ENCODE measurements around the gene CCDC154. TPM values are rescaled to one million over a fixed set of nuclear protein-coding genes. Genes with fewer than 3 reads are reported as not detected.

The CCDC154 gene
- total RNA-seq, 1 donor: 0.54 TPM

DNA sequence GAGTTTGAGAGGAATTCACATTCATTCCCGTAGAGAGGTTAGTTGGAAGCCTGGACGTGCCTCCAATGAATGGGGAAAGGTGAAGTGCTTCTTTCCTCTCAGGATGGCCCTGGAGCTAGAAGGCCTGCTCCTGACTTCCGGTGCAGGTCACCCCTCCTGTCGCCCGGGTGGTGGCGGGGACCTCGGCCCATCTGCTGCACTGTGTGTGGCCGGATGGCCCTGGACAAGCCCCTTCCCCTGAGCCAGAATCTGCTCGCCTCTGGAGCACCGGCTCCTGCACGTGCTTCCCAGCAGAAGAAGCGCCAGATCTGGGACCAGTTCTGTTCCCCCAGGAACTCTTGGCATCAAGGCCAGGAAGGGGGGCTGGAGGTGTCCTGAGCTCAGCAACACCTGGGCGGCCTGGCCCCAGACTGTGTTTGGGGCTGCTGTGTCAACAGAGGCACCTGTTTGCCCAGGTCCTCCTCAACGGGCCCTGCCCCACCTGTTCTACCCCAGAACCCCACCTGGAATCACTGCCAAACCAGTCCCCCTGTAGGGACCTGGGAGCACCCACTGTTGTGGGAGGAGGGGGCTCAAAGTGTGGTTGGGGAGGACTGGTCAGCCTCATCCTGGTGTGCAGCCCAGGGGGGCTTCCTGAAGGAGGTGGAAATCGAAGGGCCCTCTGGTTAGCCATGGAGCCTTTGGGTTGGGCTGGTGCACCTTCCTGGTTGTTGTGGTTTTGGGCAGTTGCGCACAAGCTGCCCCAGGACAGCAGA is 18.6 kb downstream of the CCDC154 start:
- no peak for DNase-seq (ENCODE audit: low read depth in 2 of 3, low spot score in 2 of 3)

DNA sequence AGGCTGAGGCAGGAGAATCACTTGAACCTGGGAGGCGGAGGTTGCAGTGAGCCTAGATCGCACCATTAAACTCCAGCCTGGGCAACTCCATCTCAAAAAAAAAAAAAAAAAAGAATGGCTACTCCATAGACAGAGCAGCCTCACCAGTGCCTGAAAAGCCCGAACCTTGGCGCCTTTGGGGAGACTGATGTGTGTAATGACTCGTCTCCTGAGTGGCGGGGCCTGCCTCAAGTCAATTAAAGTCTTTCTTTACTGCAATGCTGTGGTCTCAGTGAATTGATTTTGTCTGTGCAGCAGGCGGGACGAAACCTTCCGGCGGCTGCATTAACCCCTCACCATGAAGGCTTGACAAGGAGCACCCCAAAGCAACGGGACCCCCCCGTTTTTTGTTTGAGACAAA is 20.3 kb downstream of the CCDC154 start:
- no peak for DNase-seq (ENCODE audit: low read depth in 2 of 3, low spot score in 2 of 3)

DNA sequence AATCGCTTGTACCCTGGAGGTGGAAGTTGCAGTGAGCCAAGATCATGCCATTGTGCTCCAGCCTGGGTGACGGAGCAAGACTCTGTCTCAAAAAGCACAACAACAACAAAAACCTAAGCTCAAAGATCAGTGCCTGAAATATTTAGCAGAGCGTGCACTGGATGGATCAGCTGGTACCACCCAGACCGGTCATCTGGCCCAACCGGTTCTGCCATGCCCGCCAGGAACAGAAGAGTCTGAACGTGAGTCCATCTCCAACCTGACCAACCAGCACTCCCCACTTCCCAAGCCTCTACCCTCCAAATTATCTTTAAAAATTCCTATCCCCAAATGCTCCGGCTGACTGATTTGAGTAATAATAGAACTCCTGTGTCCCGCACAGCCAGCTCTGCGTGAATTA is 22.3 kb downstream of the CCDC154 start:
- DNase-seq (ENCODE audit: low read depth in 2 of 3, low spot score in 2 of 3): no peak

DNA sequence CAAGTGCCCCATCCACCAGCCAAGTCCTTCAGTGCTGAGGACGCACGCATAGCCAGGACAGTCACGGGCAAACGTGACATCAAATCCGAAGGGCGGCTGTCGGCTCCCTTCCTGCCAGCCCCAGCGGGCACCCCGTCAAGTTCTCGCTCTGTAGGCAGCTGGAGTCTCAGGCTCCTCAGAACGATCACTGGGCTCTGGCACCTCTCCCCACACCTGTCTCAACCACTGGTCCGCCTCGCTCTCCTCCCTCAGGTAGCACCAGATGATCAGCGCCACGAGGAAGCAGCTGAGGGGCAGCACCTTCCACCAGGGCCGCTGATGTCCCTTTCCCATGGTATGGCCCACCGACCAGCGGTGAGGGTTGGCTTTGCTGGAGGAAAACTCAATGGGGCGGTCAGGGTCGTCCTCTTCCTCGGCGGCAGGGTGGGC is 24.2 kb downstream of the CCDC154 start:
- DNase-seq (ENCODE audit: low read depth in 2 of 3, low spot score in 2 of 3): no peak

DNA sequence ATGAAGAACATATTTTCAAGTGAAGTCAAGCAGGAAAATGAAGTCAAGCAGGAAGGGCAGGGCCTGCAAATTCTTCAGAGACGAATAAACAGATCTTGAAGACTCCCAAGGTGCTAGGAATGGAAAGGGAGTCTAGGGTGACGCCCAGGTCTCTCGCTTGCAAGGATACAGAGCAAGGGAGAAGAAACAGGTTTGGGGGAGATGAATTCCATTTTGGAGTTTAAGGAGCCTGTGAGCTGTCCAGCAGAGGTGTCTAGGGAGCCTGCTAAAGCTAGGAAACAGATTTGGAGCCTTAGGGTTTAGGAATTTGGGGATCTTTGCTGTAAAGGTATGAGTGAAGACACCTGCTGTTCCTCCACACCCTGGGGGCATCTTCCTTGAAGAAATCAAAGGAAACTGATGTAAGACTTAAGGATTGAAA is 27.8 kb downstream of the CCDC154 start:
- no peak for DNase-seq (ENCODE audit: low read depth in 2 of 3, low spot score in 2 of 3)

DNA sequence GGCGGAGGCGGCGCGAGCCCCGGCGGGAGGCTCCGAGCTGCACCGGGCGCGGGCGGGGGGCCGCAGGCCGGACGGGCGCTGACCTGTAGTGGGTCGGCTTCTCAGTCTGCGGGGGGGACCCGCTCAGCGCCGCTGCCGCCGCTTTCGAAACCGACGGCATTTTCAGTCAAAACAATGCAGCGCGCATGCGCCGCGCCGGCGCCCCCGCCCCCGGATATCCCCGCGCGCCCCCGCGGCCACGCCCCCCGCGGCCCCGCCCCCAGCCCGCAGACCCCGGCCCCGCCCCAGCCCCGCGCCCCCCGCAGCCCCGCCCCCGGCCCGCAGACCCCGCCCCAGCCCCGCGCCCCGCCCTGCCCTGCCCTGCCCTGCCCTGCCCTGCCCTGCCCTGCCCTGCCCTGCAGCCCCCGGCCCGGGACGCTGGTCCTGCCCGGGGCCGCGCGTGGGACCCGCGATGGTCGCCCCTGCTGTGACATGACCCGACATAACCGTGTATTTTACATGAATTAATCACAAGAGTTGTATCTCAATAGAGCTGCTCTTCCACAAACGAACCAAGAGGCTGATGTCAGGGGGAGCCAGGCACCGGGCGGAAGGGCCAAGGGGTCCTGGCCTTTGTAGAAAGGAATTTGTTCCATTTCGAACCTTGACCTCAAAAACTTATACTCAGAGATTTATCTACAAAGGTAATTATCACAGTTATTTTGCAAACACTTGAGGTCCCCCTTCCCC is 29.7 kb downstream of the CCDC154 start, which contains the start of gene UNKL:
UNKL (minus strand) TSS at position 173 of the 729 bp plus-strand sequence; CDS start at position 160, 13 bp downstream.
- DNase-seq (ENCODE audit: low read depth in 2 of 3, low spot score in 2 of 3): peak; percentile 76 to 80 (median 78)

DNA sequence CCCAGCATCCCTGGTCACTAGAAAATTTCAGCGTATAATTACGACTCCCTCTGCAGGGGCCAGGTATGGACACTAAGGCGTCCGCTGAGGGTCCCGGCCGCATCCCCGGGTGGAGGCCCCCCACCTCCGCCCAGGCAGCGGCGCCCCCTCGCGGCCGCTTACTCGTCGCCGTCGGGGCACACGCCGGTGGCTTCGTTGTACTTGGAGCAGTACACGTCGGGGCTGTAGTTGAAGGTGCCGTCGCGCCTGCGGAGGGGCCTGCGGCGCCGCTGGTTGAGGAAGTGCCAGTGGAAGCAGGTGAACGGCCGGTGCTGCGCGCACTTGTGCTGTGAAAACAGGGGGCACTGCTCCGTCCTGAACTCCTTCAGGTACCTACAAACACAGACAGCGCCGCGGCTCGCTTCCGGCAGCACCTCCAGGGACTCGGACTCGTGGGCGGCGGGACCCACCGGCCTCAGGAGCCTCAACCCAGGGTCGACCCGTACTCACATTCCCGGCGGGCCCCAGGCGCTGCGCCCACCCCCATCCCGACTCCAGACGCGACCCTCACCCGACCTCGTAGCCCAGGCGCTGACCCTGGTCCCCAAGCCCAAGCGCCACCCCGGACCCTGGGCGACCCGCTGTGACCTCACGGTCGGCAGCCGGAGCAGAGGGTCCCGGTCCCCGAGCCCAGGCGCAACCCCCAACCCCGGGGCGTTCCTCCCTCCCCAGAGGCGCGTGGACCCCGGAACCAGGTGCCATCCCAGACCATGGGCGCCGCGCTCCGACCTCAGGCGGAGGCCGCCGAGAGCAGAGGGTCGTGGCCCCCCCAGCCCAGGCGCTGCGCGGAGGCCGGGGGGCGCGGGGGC is 30.4 kb downstream of the CCDC154 start:
- DNase-seq (ENCODE audit: low read depth in 2 of 3, low spot score in 2 of 3): peak in 2 of 3 donors; percentile 83 to 84

DNA sequence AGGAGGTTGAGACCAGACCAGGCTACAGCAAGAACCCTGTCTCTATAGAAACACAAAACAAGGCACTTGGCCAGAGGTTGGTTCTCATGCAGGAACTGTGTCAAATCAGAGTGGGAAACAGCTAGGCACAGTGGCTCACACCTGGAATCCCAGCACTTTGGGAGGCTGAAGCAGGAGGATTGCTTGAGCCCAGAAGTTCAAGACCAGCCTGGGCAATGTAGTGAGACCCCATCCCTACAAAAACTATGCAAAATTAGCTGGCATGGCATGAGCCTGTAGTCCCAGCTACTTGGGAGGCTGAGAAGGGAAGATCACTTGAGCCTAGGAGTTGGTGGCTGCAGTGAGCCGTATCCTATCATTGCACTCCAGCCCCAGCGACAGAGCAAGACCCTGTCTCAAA is 31.5 kb downstream of the CCDC154 start:
- DNase-seq (ENCODE audit: low read depth in 2 of 3, low spot score in 2 of 3): no peak

DNA sequence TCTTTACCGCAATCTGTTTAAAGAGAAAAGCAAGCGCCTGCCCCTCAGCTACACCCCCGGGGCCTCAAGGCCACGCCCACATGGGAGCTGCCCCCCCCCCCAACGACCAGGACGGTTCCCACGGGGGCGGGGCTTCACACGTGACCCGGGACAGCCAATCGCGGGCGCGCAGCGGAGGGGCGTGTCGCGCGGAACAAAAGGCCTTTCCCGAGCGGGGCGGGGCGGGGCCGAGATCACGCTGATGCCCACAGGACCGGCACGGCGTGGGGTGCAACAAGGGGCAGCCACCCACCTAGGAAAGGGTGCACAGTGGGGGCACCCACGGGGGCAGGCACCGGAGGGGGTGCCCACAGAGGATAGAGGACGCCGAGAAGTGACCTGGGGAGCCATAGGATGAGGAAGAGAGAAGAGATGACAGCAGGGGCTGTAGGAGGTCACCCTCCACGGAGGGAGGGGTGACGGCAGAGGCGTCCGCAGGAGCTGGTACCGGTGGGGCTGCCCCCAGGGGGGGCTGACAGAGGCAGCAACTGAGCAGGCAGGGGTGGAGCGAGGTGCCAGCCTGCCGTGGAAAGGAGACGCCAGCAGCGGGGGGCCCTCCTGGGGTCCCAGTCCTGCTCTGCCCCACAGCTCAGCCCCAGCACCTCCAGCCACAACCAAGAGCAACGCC is 36.1 kb downstream of the CCDC154 start:
- peak; percentile 90 to 94 (median 92) for DNase-seq (ENCODE audit: low read depth in 2 of 3, low spot score in 2 of 3)

DNA sequence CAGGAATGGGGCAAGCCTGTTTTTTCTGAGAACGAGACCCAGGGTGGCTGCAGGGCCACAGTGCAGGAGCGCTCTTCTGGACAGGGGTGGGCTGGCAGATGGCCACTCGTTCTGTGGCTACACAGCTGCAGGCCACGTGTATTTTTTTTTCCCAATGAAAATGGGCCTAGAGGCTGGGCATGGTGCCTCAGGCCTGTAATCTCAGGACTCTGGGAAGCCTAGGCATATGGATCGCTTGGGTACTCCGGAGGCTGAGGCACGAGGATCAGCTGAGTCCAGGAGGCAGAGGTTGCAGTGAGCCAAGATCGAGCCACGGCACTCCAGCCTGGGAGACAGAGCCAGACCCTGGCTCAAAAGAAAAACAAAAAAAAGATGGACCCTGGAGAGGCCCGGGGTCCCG is 36.6 kb downstream of the CCDC154 start:
- DNase-seq (ENCODE audit: low read depth in 2 of 3, low spot score in 2 of 3): no peak

DNA sequence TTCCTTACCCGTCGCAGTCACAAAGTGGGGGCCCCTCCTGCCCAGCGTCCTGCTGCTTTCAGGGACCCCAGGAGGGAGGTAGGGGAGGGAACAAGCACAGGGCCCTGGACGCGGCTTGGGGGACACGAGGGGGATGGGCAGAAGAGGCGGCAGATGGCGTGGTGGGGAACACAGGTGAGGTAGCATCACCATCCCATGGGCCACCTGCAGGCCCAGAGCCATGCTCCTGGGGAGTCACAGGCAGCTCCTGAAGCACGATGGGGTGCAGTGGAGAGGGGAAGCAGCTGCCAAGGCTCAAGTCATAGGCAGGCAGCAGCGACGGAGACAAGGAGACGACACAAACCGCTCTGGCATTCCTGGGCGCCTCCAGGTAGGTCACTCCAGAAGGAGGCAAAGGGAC is 40.6 kb downstream of the CCDC154 start:
- no peak for DNase-seq (ENCODE audit: low read depth in 2 of 3, low spot score in 2 of 3)

DNA sequence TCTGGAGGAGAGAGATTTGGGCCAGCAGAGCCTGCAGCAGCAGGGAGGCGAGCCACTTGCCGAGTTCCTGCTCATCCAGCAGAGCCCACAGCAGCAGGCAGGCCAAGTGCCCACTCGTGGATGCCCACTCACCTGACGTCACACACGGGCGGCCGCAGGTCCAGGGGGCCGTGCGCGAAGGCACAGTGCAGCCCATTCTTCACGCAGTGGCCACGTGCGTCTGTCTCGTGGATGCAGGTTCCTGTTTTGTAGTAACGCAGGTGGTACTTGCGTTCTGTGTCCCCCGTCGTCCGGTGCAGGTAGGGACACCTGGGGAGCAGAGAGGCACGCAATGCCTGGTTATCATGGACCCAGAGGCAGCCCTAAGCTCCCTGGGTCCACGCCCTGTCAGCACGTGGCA is 41.3 kb downstream of the CCDC154 start:
- no peak for DNase-seq (ENCODE audit: low read depth in 2 of 3, low spot score in 2 of 3)

DNA sequence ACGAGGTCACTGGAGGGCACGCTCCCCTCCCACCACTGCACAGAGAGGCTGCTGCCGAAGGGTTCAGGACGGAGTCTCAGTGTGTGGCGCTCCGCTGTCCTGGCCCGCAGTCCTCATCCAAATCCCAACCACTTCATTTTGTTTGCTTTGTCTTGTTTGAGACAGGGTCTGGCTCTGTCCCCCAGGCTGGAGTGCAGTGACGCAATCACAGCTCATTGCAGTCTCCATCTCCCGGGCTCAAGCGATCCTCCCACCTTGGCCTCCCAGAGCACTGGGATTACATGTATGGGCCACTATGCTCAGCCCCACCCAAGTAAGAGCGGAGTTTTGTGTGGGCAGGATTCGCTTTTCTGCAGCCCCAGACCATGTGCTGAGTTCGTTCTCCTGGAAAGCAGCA is 42.6 kb downstream of the CCDC154 start:
- no peak for DNase-seq (ENCODE audit: low read depth in 2 of 3, low spot score in 2 of 3)

DNA sequence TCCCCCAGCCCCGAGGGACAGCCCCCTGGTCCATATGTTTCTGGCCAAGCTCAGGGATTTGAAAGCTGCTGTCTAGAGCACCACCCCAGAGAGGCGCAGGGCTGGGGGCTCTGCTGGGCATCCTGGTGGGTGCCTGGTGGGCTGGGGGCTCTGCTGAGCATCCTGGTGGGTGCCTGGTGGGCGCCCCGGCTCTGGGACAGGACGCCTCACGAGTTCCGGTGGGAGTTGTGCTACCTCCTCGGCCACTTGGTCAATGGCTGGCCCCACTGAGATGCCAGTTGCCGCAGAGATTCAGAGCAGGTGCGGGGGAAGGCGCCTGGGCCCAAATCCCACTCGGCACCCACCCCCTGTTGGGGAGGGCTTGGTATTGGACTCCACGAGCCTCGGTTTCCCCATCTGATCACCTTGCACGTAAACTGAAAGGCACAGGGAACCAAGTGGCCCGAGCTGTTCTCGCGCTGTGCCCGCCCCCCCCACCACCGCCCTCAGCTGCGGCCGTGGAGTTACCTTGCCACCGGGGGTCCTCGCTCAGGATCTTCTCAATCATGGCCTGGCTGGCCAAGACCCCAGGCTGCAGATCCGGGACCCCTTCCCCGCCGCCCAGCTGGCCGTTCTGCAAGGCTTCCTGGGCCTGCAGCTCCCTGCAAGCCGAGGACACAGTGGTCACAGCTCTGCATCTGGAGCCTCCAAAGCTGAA is 43.1 kb downstream of the CCDC154 start:
- DNase-seq (ENCODE audit: low read depth in 2 of 3, low spot score in 2 of 3): no peak

DNA sequence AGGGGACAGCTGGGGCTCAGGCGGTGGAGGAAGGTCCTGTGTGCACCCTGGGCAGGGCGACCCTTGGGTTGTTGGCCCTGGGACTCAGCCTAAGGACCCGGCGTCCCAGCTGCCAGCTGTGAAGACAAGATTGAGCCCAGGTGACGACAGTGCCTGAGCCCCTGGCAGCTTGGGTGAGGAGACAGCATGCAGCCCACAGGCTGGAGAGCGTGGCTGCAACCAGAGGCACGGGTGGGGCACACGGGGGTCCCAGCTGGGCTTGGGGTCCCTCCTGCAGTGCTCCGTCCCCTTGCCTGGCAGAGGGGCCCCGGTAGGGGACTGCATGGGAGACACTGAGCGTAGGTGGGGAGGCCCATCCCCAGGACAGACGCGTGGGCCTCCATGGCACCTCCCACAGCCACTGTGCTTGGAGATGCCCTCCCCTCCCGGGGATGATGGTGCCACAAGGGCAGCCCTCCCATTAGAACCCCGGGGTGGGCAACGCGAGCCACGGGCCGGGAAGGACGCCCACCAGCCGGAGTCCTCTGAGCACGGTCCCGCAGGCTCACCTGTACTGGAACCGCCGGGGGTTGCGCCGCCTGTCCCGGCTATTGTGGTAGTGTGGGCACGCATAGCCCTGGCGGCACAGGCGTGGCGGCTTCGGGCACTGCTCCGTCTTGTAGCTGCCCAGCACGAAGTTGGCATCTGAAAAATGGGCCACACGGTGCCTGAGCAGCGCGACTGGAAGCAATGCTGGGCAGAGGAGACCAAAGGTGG is 45.4 kb downstream of the CCDC154 start:
- no peak for DNase-seq (ENCODE audit: low read depth in 2 of 3, low spot score in 2 of 3)

DNA sequence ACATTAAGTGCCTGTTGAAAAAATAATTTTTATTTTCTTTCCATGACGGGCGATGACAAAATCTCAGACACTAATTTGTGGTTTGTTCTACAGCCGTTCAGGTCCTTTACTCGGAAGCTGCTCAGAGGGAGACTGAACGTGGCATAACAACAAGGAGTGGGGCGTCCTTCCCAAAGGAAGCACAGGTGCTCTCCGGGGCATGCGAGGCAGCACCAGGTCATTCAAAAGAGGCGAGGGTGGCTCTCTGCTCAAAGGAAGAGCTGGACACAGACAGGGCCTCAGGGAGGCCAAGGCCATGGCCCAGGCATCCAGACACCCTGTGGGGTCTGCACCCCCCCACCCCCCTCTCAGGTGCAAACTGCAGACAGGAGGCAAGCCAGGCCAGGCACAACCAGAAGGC is 46.0 kb downstream of the CCDC154 start:
- DNase-seq (ENCODE audit: low read depth in 2 of 3, low spot score in 2 of 3): no peak

DNA sequence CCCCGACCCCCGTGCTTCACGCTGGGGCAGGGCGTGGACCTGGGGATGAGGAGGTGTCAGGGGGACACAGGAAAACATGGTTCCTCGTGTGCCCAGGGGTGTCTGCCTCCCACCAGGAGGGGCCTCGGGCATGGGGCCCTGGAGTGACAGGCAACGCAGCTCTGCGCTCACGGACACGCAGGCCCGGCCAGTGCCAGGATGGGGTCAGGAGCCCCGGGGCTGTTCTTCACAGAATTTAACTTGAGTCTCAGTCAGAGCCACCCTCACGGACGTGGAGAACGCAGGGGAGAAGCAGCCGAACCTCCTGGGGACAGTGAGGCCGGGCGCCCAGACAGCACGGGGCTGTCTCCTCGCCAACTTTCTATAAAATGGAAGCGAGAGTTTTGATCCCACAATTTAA is 46.6 kb downstream of the CCDC154 start:
- no peak for DNase-seq (ENCODE audit: low read depth in 2 of 3, low spot score in 2 of 3)

DNA sequence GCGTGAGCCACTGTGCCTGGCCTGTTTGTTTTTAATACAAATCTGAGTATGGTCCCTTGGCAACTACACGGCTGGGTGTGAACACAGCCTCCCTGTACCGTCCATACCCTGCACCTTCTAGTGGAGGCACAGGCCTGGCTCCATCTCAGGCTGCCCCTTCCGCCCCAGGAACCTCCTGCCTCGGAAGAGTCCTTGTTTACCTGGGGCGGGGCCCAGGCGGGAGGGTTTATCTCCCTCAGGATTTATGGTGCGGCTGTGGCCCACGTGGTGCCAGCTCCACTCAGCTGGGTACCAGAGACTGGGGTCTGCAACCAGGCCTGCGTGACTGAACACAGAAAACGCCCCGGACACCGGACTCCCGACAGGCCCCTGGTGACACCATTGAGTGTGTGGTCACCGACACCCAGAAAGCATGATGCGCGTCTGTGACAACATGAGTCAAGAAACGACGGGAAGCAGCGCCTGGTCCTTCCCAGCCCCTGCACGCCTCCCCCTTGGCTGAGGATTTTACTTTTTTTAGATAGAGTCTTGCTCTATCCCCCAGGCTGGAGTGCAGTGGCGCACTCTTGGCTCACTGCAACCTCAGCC is 48.8 kb downstream of the CCDC154 start:
- DNase-seq (ENCODE audit: low read depth in 2 of 3, low spot score in 2 of 3): no peak

DNA sequence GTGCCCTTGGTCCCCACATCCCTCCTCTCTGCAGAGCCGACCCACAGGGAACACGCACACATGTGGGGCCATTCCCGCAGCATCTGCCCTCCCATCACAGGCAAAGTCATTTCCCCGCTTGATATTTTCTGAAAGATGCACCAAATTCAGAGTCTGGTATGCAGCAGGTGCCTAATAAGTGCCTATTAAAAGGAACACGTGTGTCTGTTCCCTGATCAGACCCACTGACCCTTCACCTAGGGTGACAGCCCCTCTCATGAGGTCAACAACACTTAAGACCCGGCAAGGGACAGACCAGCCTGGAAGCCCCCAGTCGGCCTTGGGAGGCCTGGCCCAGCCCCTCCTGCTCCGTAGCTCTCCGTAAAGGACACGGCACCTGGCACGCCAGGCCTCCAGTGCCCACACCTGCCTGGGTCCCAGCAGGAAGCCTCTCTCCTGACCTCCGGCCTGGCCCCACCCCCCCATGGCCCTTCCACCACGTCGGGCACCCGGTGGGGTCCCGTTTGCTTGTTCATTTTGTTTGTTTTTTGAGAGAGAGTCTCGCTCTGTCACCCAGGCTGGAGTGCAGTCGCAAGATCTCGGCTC is 49.9 kb downstream of the CCDC154 start:
- no peak for DNase-seq (ENCODE audit: low read depth in 2 of 3, low spot score in 2 of 3)

All from hematopoietic multipotent progenitor cell (in vitro differentiated cells).